HL-60 (cell line): Measurements from ENCODE around the gene BLOC1S3.

Experiments used
- DNase-seq, 2 experiments: peaks; one replicate each; pipeline ENCODE4 v3.0.0-alpha.2; 2010 to 2020; ENCODE audit warnings: low read depth in 1 of 2, low spot score in 1 of 2
- H3K27ac ChIP-seq: fragments of 250-450 bp; sonication (Bioruptor Pico); replicated peaks from 2 replicates; pipeline ENCODE4 v1.5.1; 2020; ENCODE audit warnings: mild to moderate bottlenecking, moderate library complexity
- H3K27me3 ChIP-seq: fragments of 250-450 bp; sonication (Bioruptor Pico); 2 replicates; pipeline ENCODE4 v1.5.1; 2021; ENCODE audit warnings: mild to moderate bottlenecking, moderate library complexity; ENCODE audit not compliant: insufficient read depth, poor library complexity, severe bottlenecking
- H3K4me3 ChIP-seq: replicated peaks from 2 replicates; pipeline ENCODE4 v1.5.1; 2011; ENCODE audit warnings: mild to moderate bottlenecking, control low read depth, low read length; ENCODE audit not compliant: insufficient read depth
- GABPA ChIP-seq: IDR thresholded peaks from 2 replicates; pipeline ENCODE4 v1.6.1; 2012; ENCODE audit warnings: low read depth
- POLR2AphosphoS5 ChIP-seq: IDR thresholded peaks from 2 replicates; pipeline ENCODE4 v1.6.1; 2012; ENCODE audit warnings: low read depth
- SPI1 ChIP-seq: IDR thresholded peaks from 2 replicates; pipeline ENCODE4 v1.6.1; 2012; ENCODE audit warnings: low read depth, mild to moderate bottlenecking, borderline replicate concordance
- TF ChIP-seq, protein P1 (sequence below): IDR thresholded peaks from 2 replicates; pipeline ENCODE4 v1.6.1; 2012; ENCODE audit warnings: low read depth; ENCODE audit not compliant: insufficient replicate concordance
- TF ChIP-seq, protein P2 (sequence below): IDR thresholded peaks from one replicate; pipeline ENCODE4 v1.5.1; 2011; ENCODE audit warnings: low read length, control low read depth, inconsistent platforms; ENCODE audit not compliant: insufficient read depth

Gene BLOC1S3

DNA sequence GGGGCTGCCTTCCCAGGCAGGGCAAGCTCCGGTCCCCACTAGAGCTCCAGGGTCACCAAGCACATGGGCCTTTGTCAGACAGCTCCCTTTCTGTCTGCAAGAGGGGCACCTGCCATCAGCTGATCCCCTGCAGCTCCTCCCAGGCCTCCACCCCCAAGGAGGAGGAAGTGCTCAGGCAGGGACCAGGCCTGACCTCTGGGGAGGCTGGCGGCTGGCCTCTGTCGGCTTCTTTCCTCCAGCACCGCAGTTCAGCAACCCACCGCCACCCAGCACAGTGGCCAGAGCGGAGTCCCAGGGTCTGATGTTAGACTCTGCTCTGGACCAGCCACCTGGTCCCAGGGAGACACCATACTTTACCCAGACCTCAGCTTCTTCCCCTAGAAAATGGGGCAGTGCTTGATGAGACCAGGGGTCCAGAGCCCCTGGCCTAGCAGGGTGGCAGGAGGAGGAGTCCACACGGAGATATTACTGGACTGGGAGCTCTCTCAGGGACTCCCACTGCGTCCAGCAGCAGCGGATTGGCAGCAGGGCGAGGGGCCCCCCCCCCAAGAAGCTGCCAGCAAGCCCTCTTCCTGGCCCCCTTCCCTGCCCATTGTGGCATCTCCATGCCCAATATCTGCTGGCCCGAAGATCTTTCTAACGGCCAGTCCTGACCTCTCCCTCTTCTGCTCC, 41.9 kb upstream of the BLOC1S3 start:
- TF ChIP-seq POLR2AphosphoS5 (no peak), SPI1 (peak; percentile 39; the same call in 1 of the 2 replicates)
- Histone ChIP-seq H3K27ac (no peak overlapping the region), H3K27me3 (no peaks in the 10 kb centered on the region), H3K4me3 (no peak overlapping the region)
- DNase-seq, result no peak

DNA sequence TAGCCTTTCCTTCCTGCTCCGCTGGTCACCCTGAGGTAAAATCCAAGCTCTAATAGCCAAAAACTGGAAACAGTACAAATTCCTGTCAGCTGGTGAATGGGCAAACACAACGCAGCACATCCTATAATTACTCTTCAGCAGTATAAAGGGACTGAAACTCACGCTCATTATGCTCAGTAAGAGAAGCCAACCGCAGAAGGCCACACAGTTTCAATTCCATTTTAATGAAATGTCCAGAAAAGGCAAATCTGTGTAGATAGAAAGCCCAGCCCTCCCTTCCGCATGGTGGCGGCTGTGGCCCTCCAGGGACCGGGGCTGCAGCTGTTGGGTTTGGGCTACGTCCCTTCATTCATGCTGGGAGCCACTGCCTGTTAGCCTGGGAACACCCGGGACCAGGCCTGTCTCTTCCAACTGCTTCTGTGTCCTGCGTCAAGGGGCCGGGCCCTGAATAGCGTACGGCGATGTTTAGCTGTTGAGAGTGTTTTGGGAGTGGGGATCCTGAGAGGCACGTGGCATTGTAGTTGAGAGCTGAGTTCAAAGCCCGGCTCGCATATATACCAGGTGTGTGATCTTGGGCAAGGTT, 41.3 kb upstream of the BLOC1S3 start:
- DNase-seq, result no peak
- TF ChIP-seq POLR2AphosphoS5, result no peak
- TF ChIP-seq, protein P1, sequence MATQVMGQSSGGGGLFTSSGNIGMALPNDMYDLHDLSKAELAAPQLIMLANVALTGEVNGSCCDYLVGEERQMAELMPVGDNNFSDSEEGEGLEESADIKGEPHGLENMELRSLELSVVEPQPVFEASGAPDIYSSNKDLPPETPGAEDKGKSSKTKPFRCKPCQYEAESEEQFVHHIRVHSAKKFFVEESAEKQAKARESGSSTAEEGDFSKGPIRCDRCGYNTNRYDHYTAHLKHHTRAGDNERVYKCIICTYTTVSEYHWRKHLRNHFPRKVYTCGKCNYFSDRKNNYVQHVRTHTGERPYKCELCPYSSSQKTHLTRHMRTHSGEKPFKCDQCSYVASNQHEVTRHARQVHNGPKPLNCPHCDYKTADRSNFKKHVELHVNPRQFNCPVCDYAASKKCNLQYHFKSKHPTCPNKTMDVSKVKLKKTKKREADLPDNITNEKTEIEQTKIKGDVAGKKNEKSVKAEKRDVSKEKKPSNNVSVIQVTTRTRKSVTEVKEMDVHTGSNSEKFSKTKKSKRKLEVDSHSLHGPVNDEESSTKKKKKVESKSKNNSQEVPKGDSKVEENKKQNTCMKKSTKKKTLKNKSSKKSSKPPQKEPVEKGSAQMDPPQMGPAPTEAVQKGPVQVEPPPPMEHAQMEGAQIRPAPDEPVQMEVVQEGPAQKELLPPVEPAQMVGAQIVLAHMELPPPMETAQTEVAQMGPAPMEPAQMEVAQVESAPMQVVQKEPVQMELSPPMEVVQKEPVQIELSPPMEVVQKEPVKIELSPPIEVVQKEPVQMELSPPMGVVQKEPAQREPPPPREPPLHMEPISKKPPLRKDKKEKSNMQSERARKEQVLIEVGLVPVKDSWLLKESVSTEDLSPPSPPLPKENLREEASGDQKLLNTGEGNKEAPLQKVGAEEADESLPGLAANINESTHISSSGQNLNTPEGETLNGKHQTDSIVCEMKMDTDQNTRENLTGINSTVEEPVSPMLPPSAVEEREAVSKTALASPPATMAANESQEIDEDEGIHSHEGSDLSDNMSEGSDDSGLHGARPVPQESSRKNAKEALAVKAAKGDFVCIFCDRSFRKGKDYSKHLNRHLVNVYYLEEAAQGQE, result no peak
- H3K4me3 ChIP-seq, result no peak overlapping the region
- no peaks in the 10 kb centered on the region for H3K27me3 ChIP-seq
- no peak overlapping the region for H3K27ac ChIP-seq

DNA sequence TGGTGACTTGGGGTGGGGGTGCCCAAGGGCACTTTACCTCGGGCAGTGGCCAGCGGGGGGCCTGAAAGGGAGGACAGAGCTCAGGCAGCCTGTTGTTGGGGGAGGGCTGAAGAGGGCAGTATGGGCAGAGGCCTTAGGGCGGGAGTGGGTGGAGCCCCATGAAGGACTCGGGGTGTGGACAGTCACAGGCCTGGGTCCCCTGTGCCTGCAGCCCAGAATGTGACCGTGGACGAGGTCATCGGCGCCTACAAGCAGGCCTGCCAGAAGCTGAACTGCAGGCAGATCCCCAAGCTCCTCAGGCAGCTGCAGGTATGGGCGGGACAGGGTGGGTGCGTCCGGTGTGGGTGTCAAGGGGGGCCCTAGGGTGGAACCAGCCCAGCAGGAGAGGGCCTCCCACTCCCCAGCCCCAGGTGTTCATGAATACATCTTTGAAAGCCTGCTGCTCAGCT, 40.3 kb upstream of the BLOC1S3 start:
- H3K27ac ChIP-seq, result no peak overlapping the region
- no peak overlapping the region for H3K4me3 ChIP-seq
- H3K27me3 ChIP-seq, result no peaks in the 10 kb centered on the region
- no peak for DNase-seq
- no peak for TF ChIP-seq GABPA
- TF ChIP-seq, protein P1, result no peak
- TF ChIP-seq, protein P2, sequence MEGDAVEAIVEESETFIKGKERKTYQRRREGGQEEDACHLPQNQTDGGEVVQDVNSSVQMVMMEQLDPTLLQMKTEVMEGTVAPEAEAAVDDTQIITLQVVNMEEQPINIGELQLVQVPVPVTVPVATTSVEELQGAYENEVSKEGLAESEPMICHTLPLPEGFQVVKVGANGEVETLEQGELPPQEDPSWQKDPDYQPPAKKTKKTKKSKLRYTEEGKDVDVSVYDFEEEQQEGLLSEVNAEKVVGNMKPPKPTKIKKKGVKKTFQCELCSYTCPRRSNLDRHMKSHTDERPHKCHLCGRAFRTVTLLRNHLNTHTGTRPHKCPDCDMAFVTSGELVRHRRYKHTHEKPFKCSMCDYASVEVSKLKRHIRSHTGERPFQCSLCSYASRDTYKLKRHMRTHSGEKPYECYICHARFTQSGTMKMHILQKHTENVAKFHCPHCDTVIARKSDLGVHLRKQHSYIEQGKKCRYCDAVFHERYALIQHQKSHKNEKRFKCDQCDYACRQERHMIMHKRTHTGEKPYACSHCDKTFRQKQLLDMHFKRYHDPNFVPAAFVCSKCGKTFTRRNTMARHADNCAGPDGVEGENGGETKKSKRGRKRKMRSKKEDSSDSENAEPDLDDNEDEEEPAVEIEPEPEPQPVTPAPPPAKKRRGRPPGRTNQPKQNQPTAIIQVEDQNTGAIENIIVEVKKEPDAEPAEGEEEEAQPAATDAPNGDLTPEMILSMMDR, result no peak
- no peak for TF ChIP-seq POLR2AphosphoS5
- TF ChIP-seq SPI1, result no peak

DNA sequence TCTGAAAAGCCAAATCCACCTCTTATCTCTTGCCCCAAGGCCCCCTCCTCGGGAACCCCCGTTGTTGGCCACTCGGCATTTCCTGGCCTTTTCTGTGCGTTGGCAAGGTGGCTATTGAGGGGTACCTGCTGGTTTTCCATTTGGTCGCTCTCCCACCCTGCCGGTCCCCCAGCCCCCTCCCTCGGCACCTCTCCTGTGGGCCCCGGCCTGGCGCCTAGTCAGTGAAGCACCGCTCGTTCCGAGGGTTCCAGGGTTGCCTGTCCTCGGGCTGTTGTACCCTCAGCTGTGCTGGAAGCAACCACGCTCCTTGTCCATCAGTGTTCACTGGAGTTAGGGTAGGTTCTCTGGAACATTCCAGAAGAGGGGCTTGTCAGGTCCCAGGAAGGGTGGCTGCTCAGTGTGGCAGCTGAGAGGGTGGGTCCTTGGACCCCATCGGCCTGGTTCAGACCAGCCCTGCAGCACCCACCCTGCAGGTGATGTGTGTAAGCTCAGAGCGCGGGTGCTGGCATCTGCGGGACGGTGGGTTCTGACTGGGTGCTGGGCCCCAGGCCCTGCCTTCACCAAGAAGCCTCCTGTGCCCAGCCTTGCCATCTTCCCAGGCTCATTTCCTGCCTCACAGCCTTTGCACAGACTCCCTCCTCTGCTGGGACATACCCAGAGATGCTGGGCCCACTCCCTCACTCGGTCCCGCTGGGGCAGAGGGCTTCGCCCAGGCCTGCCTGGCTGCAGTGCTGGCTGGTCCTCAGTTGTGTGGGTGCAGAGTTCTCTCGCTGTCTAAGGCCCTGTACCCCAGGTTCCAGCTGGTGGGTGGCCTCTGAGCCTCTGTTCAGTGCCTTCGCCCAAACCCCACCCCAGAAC, 39.1 kb upstream of the BLOC1S3 start:
- TF ChIP-seq, protein P2, result no peak
- TF ChIP-seq, protein P1, result no peak
- TF ChIP-seq GABPA (no peak), SPI1 (no peak), POLR2AphosphoS5 (no peak)
- DNase-seq, result no peak
- Histone ChIP-seq H3K27ac (no peak overlapping the region), H3K27me3 (no peaks in the 10 kb centered on the region), H3K4me3 (no peak overlapping the region)
